GM21367 (cell line): Measurements from ENCODE around the gene DNAH12.
"Not testable (repeated sequence)": the region's sequence is repeated elsewhere in the genome, so short reads cannot be mapped to it uniquely, and the experiment has no call there.

Experiments used
- ATAC-seq: cut with Tn5 transposase; IDR thresholded peaks from one replicate; pipeline ENCODE4 v1.9.1; 2021; ENCODE audit not compliant: unreplicated experiment

DNAH12 gene

DNA sequence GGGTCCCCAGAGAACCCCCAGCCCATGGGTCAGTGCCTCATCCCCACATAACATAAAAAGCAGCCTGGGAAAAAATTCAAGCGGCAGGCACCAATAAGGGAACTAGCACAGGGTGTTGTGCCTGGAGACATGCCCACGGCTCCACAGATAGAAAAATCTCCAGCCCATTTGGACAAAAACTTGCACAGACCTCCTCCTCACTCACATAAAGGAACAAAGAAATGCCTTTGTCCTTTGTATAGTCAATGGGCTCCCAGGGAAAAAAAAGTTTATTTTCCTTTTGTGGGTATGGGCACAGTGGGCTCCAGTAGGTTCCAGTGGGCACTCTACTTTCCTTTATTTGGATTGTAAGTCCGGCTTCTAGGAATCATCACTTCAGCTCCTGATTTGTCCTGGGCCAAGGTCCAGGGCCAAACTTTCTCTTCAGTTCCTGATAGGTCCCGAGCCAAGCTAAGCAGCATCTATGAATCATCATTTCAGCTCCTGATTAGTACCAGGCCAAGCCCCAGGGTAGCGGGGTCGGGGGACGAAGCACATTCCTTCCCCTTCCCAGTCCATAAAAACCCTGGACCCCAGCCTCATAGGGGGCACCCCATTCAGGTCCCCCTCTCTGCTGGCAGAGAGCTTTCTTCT, 1.6 kb upstream of the DNAH12 start:
- ATAC-seq, result no peak

GRCh38 chr3:57538465-57538864, 5.7 kb downstream of the DNAH12 start:
- ATAC-seq, result no peak

- no peak for ATAC-seq
These were observed 14.0 kb downstream of the DNAH12 start for GRCh38 chr3:57530071-57530608.

DNA sequence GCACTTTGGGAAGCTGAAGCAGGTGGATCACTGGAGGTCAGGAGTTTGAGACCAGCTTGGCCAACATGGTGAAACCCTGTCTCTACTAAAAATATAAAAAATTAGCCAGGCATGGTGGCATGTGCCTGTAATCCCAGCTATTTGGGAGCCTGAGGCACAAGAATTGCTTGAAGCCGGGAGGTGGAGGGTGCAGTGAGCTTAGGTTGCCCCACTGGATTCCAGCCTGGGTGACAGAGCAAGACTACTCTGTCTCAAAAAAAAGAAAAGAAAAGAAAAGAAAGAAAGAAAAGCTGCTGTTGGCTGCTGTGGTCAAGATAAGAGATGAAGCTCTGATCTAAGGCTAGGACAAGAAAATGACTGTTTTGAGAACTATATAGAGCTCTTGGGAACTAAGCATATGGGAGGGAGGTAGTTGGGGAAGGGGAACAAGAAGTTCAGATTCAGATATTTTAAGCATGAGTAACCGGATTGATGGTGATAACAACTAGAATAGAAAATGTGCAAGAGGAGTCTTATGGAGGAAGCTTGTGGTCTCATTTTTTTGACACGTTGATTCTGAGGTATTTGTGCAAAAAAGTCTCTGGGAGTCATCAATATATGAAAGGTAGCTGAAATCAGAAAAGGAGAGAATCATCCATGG, 25.7 kb downstream of the DNAH12 start:
- ATAC-seq, result no peak

GRCh38 chr3:57512166-57512565, 32.0 kb downstream of the DNAH12 start:
- ATAC-seq, result no peak

DNA sequence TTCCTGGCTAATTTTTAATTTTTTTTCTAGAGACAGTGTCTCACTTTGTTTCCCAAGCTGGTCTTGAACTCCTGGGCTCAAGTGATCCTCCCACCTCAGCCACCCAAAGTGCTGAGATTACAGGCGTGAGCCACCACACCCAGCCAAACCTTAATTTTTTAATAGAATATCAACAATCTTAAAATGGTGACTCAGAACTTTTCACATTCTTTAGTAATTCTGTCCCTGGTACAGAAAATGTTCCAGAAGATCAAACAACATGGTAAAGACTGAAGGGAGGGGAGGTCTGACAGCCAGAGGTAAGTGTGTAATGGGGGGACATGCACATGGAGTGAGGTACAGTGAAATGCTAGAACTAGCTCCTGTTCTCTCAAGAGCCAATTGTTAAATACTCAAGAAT, 38.2 kb downstream of the DNAH12 start:
- ATAC-seq, result no peak

DNA sequence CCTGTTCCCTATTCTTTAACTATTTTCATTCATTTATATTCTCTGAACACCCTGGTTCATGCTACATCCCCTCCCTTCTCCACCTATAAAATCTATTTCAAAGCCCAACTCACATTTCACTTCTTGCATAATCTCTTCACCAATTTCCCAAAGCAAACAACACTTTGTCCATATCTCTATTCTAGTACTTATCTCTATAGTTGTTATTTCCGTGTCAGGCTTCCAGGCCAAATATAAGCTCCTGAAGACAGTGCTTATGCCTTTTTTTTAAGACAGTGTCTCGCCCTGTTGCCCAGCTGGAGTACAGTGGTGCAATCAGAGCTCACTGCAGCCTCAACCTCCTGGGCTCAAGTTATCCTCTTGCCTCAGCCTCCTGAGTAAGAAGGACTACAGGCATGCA, 43.6 kb downstream of the DNAH12 start:
- ATAC-seq, result no peak

DNA sequence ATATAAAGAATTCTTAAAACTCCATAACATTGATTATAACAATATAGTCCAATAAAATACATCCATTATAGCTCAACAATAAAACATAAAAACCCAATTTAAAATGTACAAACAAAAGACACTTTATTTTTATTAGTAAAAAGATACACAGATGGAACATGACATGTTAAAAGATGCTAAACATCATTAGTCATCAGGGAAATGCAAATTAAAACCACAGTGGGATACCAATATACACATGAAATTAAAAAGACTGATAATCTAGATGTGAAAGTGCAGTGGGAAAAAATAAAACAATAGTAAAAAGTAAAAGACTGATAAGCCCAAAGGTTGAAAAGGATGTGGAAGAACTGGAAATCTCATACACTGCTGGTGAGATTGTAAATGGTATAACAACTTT, 46.2 kb downstream of the DNAH12 start:
- ATAC-seq, result no peak

DNA sequence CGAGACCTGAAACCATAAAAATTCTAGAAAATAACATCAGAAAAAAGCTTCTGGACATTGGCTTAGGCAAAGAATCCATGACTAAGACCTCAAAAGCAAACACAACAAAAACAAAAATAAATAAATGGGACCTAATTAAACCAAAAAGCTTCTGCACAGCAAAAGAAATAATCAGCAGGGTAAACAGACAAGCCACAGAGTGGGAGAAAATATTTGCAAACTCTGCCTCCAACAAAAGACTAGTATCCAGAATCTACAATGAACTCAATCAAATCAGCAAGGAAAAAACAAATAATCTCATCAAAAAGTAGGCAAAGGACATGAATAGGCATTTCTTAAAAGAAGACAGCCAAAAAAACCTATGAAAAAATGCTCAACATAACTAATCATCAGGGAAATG, 59.6 kb downstream of the DNAH12 start:
- no peak for ATAC-seq

DNA sequence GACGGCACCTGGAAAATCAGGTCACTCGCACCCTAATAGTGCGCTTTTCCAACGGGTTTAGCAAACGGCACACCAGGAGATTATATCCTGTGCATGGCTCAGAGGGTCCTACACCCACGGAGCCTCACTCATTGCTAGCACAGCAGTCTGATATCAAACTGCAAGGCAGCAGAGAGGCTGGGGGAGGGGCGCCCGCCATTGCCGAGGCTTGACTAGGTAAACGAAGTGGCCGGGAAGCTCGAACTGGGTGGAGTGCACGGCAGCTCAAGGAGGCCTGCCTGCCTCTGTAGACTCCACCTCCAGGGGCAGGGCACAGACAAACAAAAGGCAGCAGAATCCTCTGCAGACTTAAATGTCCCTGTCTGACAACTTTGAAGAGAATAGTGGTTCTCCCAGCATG, 67.0 kb downstream of the DNAH12 start:
- ATAC-seq, result not testable (repeated sequence)

GRCh38 chr3:57464801-57465200, 79.3 kb downstream of the DNAH12 start:
- ATAC-seq, result no peak

DNA sequence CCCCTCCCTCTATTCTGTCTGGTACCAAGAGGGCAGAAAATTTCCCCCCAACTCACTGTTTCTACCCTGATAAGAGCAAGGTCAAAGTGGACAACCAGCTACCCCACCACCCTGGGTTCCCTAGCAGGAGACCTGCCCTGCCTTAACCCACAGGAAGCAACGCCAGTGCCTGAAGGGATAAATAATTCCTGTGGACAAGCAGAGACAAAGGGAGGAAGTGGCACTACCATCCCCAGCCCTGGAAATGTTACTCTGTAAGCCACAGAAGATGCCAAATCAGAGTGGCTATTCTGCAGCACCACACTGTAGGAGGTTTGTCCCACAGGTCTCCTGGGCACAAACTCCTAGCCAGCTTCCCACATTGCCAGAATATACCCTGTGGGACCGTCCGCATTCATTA, 80.1 kb downstream of the DNAH12 start:
- no peak for ATAC-seq

DNA sequence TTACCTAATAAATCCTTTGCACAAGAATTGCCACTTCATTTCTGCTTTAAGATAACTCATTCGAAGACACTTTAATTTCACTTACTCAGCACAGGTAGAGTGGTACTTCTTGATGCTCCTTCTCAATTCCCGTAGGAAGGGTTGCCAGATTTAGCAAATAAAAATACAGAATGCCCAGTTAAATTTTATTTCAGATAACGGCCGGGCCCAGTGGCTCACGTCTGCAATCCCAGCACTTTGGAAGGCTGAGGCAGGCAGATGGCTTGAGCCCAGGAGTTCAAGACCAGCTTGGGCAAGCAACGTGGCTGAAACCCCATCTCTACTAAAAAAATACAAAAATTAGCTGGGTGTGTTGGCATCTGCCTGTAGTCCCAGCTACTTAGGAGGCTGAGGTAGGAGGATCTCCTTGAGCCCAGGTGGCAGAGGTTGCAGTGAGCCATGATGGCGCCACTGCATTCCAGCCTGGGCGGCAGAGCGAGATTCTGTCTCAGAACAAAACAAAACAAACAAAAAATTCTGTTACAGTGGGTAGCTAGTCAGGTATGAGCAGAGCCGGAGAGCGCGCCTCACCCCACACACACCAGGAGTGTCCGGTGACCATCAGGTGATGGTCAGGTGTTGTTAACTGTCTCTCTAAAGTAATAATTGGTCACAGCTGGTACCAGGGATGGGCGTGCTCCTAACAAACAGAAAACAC, 92.8 kb downstream of the DNAH12 start:
- no peak for ATAC-seq

GRCh38 chr3:57449276-57449847, 94.8 kb downstream of the DNAH12 start:
- ATAC-seq, result not testable (repeated sequence)

- not testable (repeated sequence) for ATAC-seq
These were observed 95.7 kb downstream of the DNAH12 start for GRCh38 chr3:57448489-57448888.

DNA sequence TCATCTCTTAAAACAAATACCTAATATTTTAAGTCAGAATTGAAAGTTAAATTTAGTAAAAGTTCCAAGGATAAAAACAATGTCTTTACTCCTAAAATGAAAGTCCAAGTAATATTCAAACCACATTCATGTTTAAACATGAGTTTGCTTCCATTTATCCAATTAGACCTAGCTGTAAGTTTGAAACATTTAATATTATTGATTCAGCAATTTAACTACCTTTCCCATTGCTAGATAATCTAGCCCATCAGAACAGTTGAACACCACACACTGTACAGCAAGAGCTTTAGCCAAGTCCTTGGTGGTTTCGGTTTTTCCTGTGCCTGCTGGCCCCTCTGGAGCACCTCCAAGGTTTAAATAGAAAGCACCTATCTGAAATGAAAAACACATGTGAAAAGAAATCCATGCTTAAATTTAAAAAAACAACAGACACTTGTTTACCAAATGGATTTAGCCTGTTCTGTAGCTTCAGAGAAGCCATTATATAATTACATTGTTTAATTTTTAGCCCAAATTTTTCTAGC, 97.8 kb downstream of the DNAH12 start:
- ATAC-seq, result no peak

GRCh38 chr3:57444469-57444868, 99.7 kb downstream of the DNAH12 start:
- no peak for ATAC-seq

- not testable (repeated sequence) for ATAC-seq
These were observed 104.0 kb downstream of the DNAH12 start for GRCh38 chr3:57440144-57440543.

DNA sequence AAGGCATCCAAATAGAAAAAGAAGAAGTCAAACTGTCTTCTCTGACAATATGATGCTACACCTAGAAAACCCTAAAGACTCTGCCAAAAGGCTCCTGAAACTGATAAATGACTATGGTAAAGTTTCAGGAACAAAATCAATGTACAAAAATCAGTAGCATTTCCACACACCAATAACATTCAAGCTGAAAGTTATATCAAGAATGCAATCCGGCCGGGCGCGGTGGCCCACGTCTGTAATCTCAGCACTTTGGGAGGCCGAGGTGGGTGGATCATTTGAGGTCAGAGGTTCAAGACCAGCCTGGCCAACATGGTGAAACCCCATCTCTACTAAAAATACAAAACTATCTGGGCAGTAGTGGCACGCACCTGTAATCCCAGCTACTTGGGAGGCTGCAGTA, 105.7 kb downstream of the DNAH12 start:
- ATAC-seq, result not testable (repeated sequence)

DNA sequence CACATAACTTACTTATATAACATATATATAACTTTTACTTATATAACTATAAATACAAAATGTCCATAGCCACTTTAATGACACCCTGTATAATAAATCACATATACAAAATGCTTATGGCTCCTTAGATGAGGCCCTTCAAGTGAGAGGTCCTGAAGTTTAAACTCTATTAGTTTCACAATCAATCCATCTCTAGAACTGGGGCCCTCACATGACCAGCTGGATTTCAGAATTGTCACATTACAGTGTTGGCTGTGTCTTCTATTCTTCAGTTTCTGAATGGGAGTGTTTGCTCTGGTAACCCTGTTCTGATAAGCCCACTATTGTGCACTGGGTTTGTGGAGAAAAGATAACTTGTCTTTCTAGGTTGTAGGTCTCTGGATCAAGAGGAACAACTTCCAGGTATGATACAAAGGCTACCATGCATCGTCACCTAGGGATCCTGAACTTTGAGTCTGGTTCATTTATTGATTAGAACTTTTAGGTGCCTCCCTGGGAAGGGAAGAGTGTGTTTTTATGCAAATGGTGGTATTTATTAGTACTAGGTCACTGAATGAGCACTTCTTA, 107.9 kb downstream of the DNAH12 start:
- ATAC-seq, result no peak

DNA sequence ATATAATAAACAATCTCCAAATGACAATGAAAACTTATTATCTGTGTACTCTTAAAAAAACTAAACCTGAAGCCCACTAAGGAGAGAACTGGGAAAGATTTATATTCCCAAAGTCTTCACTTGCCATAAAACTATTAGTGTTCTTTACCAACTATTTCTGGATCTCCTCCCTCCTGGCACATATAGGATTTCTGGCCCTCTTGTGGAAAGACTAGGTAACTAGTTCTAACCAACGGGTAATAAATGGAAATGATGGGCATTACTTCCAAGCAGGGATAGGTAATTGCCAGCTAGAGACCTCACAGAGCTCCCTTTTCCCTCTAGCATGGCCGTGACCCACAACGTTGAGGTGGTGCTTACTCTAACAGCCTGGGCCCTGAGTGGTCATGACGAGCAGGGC, 110.1 kb downstream of the DNAH12 start:
- ATAC-seq, result no peak
